ENCODE results near the gene FAM83F. TPM values are rescaled to one million over a fixed set of nuclear protein-coding genes. Genes with fewer than 3 reads are reported as not detected.

FAM83F gene
- total RNA-seq, 1 donor from 2014 or later = 1.4 TPM

GRCh38 chr22:39956932-39957664 is 37.7 kb upstream of the FAM83F start:
- H3K4me1 ChIP-seq = peaks cover 11% of the 10 kb centered on the region
- intact Hi-C loops (cut with DNase I) = no loop called here
- H3K36me3 ChIP-seq = no peaks in the 10 kb centered on the region
- peaks cover 15% of the 10 kb centered on the region for H3K27me3 ChIP-seq (ENCODE audit: low read depth)
- H3K4me3 ChIP-seq = no peak overlapping the region
- TF ChIP-seq, protein P1, sequence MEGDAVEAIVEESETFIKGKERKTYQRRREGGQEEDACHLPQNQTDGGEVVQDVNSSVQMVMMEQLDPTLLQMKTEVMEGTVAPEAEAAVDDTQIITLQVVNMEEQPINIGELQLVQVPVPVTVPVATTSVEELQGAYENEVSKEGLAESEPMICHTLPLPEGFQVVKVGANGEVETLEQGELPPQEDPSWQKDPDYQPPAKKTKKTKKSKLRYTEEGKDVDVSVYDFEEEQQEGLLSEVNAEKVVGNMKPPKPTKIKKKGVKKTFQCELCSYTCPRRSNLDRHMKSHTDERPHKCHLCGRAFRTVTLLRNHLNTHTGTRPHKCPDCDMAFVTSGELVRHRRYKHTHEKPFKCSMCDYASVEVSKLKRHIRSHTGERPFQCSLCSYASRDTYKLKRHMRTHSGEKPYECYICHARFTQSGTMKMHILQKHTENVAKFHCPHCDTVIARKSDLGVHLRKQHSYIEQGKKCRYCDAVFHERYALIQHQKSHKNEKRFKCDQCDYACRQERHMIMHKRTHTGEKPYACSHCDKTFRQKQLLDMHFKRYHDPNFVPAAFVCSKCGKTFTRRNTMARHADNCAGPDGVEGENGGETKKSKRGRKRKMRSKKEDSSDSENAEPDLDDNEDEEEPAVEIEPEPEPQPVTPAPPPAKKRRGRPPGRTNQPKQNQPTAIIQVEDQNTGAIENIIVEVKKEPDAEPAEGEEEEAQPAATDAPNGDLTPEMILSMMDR (IDR thresholded peaks at IDR 0.05) = no peak
- DNase-seq (no peak), ATAC-seq (peak in 1 of 2 donors; percentile 43)
- no peaks in the 10 kb centered on the region for H3K9me3 ChIP-seq
- no peak overlapping the region for H3K27ac ChIP-seq

GRCh38 chr22:39958009-39958711 is 36.6 kb upstream of the FAM83F start:
- Histone ChIP-seq H3K27ac (no peak overlapping the region), H3K4me1 (peaks cover 11% of the 10 kb centered on the region), H3K27me3 (ENCODE audit: low read depth) (peaks cover 15% of the 10 kb centered on the region), H3K36me3 (no peaks in the 10 kb centered on the region), H3K9me3 (no peaks in the 10 kb centered on the region), H3K4me3 (no peak overlapping the region)
- DNase-seq = no peak
- no peak for ATAC-seq
- intact Hi-C loops (cut with DNase I) = no loop called here
- TF ChIP-seq, protein P1 (IDR thresholded peaks at IDR 0.05) = no peak

GRCh38 chr22:39958949-39959639 is 35.7 kb upstream of the FAM83F start:
- peaks cover 15% of the 10 kb centered on the region for H3K27me3 ChIP-seq (ENCODE audit: low read depth)
- no peaks in the 10 kb centered on the region for H3K9me3 ChIP-seq
- intact Hi-C loops (cut with DNase I) = no loop called here
- peaks cover 11% of the 10 kb centered on the region for H3K4me1 ChIP-seq
- DNase-seq (no peak), ATAC-seq (no peak)
- TF ChIP-seq, protein P1 (IDR thresholded peaks at IDR 0.05) = no peak
- H3K27ac ChIP-seq = no peak overlapping the region
- H3K4me3 ChIP-seq = no peak overlapping the region
- H3K36me3 ChIP-seq = no peaks in the 10 kb centered on the region

DNA sequence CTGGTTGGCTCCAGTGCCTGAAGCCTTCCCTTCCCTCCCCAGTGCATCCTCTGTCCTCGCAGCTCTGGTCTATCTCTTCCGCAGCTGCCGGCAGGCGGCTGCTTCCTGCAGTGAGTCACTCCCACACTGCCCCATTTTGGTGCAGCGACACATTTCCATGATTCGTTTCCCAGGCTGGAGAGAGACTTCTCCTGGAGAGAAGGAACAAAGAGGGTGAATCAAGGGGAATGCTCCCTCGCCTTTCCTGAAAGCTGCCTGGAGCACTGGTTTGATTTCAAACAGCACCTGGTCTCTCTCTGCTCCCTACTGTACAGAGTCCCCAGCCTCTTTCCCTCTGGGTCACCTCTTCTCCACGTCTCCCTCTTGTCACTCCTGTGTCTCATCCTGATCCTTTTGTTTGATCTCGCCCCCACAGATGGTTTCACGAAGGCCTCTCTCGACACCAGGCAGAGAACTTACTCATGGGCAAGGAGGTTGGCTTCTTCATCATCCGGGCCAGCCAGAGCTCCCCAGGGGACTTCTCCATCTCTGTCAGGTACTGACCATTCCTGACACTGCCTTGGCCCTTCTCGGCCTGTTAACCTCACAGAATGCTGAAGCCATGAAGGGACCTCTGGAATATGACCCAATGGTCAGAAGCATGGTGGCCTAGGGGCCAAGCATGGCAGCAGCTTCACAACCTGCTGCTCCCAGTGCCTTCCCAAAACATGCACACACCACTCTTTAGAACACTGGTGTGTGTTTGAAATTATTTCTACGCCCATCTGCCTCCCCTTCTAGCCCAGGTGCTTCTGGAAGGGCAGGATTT is 34.9 kb upstream of the FAM83F start, which contains the start of gene TMA7B:
Gene TMA7B (plus strand): TSS at position 758 of the 808 bp plus-strand sequence. CDS start 3,978 bp downstream, outside the sequence.
- DNase-seq = no peak
- no peak within 1 kb of the TSS for H3K27ac ChIP-seq

More for the DNA sequence above, 34.9 kb upstream of the FAM83F start, which contains the start of gene TMA7B:
- TF ChIP-seq, protein P1 (IDR thresholded peaks at IDR 0.05) = peak; percentile 22
- H3K36me3 ChIP-seq = no peaks in the 10 kb centered on the region
- peaks cover 11% of the 10 kb centered on the region for H3K4me1 ChIP-seq
- peak; percentile 29 to 51 for ATAC-seq
- no peaks in the 10 kb centered on the region for H3K9me3 ChIP-seq
- intact Hi-C loops (cut with DNase I) = no loop called here
- H3K27me3 ChIP-seq (ENCODE audit: low read depth) = peaks cover 15% of the 10 kb centered on the region
- H3K4me3 ChIP-seq = no peak within 1 kb of the TSS
